HepG2 (cell line): ENCODE data around the gene RABL2A. TPM values are rescaled to one million over a fixed set of nuclear protein-coding genes. Genes with fewer than 3 reads are reported as not detected.
"Not testable (repeated sequence)": the region's sequence is repeated elsewhere in the genome, so short reads cannot be mapped to it uniquely, and the experiment has no call there.

Source experiments
- ATAC-seq: fragments of 200-7000 bp; cut with Tn5 transposase; 3 replicates; pipeline ENCODE4 v1.9.1; 2020; ENCODE audit warnings: mild to moderate bottlenecking, moderate library complexity
- BruUV-seq: library from RNA; stranded (reverse); fragments of 400-500 nt; replicated peaks from 2 replicates; lab custom pipeline; 2021; lab: Mats Ljungman, UMichigan
- CTCF ChIA-PET: fragments of 300-600 bp; formaldehyde crosslinking; extraction: SDS; loops from one replicate; lab custom pipeline; 2021; ENCODE audit warnings: low total read pairs, inconsistent platforms, low intra/inter-chr PET ratio; lab: Yijun Ruan, JAX
- POLR2A ChIA-PET: fragments of 350-600 bp; sonication (Branson Sonifier 250); formaldehyde crosslinking; loops from one replicate; lab custom pipeline; 2020; ENCODE audit warnings: antibody characterized with exemption, inconsistent platforms; lab: Yijun Ruan, JAX
- DNase-seq: peaks from one replicate; pipeline ENCODE4 v3.0.0-alpha.2; 2015; ENCODE audit warnings: low spot score
- FAIRE-seq: peaks from 3 replicates; lab custom pipeline; 2011; peaks lifted over from hg19 to GRCh38; lab: Jason Lieb, UNC
- H2AFZ ChIP-seq: one replicate; pipeline ENCODE4 v1.6.1; 2011; ENCODE audit warnings: low read length, inconsistent platforms
- H3K27ac ChIP-seq: fragments of 300-600 bp; 3 replicates; pipeline ENCODE4 v1.8.0; 2011; ENCODE audit warnings: mixed run types, mild to moderate bottlenecking, mixed read lengths, low read length, inconsistent platforms; ENCODE audit not compliant: insufficient read depth; ENCODE audit errors: extremely low read length
- H3K27me3 ChIP-seq, 2 experiments: fragments of 200-600 bp in 1 of 2; 2 replicates in 1 of 2; 3 replicates in 1 of 2; pipeline versions ENCODE4 v1.6.0 to v1.8.0; 2011; ENCODE audit warnings: low read length in 2 of 2, mild to moderate bottlenecking in 2 of 2, moderate library complexity in 2 of 2, inconsistent platforms in 1 of 2; ENCODE audit not compliant: insufficient read depth in 2 of 2, control insufficient read depth in 1 of 2
- H3K36me3 ChIP-seq, 2 experiments: fragments of 200-600 bp in 1 of 2; replicated peaks in 1 of 2; 2 replicates in 1 of 2; 3 replicates in 1 of 2; pipeline versions ENCODE4 v1.5.1 to v1.8.0; 2011; ENCODE audit warnings: low read length in 2 of 2, inconsistent platforms in 1 of 2; ENCODE audit not compliant: insufficient read depth in 2 of 2, control insufficient read depth in 1 of 2
- H3K4me1 ChIP-seq: 2 replicates; pipeline ENCODE4 v1.5.1; 2012; ENCODE audit warnings: low read length, inconsistent platforms; ENCODE audit not compliant: insufficient read depth
- H3K4me2 ChIP-seq: 2 replicates; pipeline ENCODE4 v1.6.0; 2011; ENCODE audit warnings: low read depth, low read length, inconsistent platforms
- H3K4me3 ChIP-seq, 3 experiments: fragments of 200-600 bp in 1 of 3; sonication (generic), shearing (Covaris generic) in 1 of 3; replicated peaks in 1 of 3; 2 replicates each; pipeline ENCODE4 v1.5.1; 2011 to 2016; ENCODE audit warnings: low read length in 3 of 3, inconsistent platforms in 2 of 3, low read depth in 2 of 3, mild to moderate bottlenecking in 2 of 3, control low read depth in 1 of 3, mixed read lengths in 1 of 3; ENCODE audit not compliant: insufficient read depth in 1 of 3
- H3K79me2 ChIP-seq: one replicate; pipeline ENCODE4 v1.6.1; 2011; ENCODE audit warnings: low read length, inconsistent platforms; ENCODE audit not compliant: insufficient read depth
- H3K9ac ChIP-seq: 2 replicates; pipeline ENCODE4 v1.6.0; 2011; ENCODE audit warnings: mild to moderate bottlenecking, low read depth, low read length, inconsistent platforms; ENCODE audit not compliant: insufficient read depth
- H3K9me3 ChIP-seq: 2 replicates; pipeline ENCODE4 v1.5.1; 2012; ENCODE audit warnings: mild to moderate bottlenecking, low read length
- H4K20me1 ChIP-seq: 2 replicates; pipeline ENCODE4 v1.6.0; 2011; ENCODE audit warnings: inconsistent platforms, mild to moderate bottlenecking, low read length, moderate library complexity; ENCODE audit not compliant: insufficient read depth
- WGBS: methylation state at CpG from one replicate; pipeline ENCODE4 v1.1.6; 2017; ENCODE audit warnings: low lambda C conversion rate; 5-methylcytosine and 5-hydroxymethylcytosine counted together
- in situ Hi-C: cut with HindIII; loops from 2 replicates; pipeline ENCODE4 v1.10.0; 2017; ENCODE audit warnings: low pct_unique_long_range_greater_than_20kb; ENCODE audit not compliant: extremely low pct_ligation_motif_present
- intact Hi-C: fragments of 100-400 bp; cut with micrococcal nuclease; formaldehyde crosslinking; loops from one replicate; pipeline ENCODE4 v1.10.0; 2022; ENCODE audit not compliant: unreplicated experiment
- polyA plus RNA-seq, 8 experiments: library from polyadenylated mRNA; depleted of rRNA in 3 of 8; stranded (reverse) in 7 of 8; unstranded in 1 of 8; fragments of >200 nt; fragmentation: Illumina TruSeq in 4 of 8; extraction: Trizol in 4 of 8; gene quantifications; 2 replicates each; pipeline versions ENCODE4 v1.2.1 to v1.2.3, GENCODE V29; 2011 to 2016; ENCODE audit warnings: low read depth in 4 of 8, missing spikeins in 1 of 8, mixed read lengths in 1 of 8; ENCODE audit not compliant: insufficient read depth in 1 of 8
- total RNA-seq, 5 experiments: library from RNA; depleted of rRNA; stranded (reverse); fragments of >200 nt; fragmentation: Illumina TruSeq; extraction: Trizol; gene quantifications; 2 replicates each; pipeline ENCODE4 v1.2.3, GENCODE V29; 2016; ENCODE audit warnings: low read depth in 1 of 5

Gene RABL2A
- total and polyA plus RNA-seq, 2 of the 13 experiments (the other 11 are each of a cell fraction or from before 2014, with no cell fraction given) = 9.6 to 13.4 TPM

- H3K9me3 ChIP-seq, POLR2A ChIA-PET, CTCF ChIA-PET, H3K4me2 ChIP-seq, H3K27me3 ChIP-seq, H2AFZ ChIP-seq, FAIRE-seq, H3K9ac ChIP-seq, in situ Hi-C loops, intact Hi-C loops, H3K4me3 ChIP-seq, DNase-seq, H3K79me2 ChIP-seq, H3K27ac ChIP-seq, BruUV-seq, H3K36me3 ChIP-seq, H3K4me1 ChIP-seq, H4K20me1 ChIP-seq: not testable (repeated sequence)
- WGBS = 89% methylated on average over 12 of the region's 12 CpGs
- peak; percentile 87 for ATAC-seq
These were observed 8.3 kb downstream of the RABL2A start for GRCh38 chr2:113635358-113635757.

GRCh38 chr2:113636226-113636625 lies 9.2 kb downstream of the RABL2A start:
- intact Hi-C loops, POLR2A ChIA-PET, H3K79me2 ChIP-seq, H3K27me3 ChIP-seq, DNase-seq, H3K4me2 ChIP-seq, ATAC-seq, H3K9me3 ChIP-seq, in situ Hi-C loops, BruUV-seq, FAIRE-seq, H3K4me1 ChIP-seq, H4K20me1 ChIP-seq, H3K27ac ChIP-seq, CTCF ChIA-PET, H3K9ac ChIP-seq, H2AFZ ChIP-seq, H3K36me3 ChIP-seq, H3K4me3 ChIP-seq: not testable (repeated sequence)
- WGBS = 93% methylated on average over 4 of the region's 4 CpGs

- 92% methylated on average over 1 of the region's 3 CpGs for WGBS
- FAIRE-seq, DNase-seq, H3K36me3 ChIP-seq, in situ Hi-C loops, H3K4me2 ChIP-seq, CTCF ChIA-PET, POLR2A ChIA-PET, intact Hi-C loops, ATAC-seq, H3K9me3 ChIP-seq, H2AFZ ChIP-seq, H3K4me1 ChIP-seq, H3K27ac ChIP-seq, BruUV-seq, H3K79me2 ChIP-seq, H3K4me3 ChIP-seq, H3K27me3 ChIP-seq, H4K20me1 ChIP-seq, H3K9ac ChIP-seq: not testable (repeated sequence)
These were observed 11.0 kb downstream of the RABL2A start for GRCh38 chr2:113638084-113638483.

GRCh38 chr2:113646217-113646616 lies 19.2 kb downstream of the RABL2A start:
- WGBS = 49% methylated on average over 2 of the region's 2 CpGs
- FAIRE-seq = peak; percentile 15
- in situ Hi-C loops = not testable (repeated sequence)

More at GRCh38 chr2:113646217-113646616, 19.2 kb downstream of the RABL2A start:
- BruUV-seq, POLR2A ChIA-PET, H3K4me3 ChIP-seq, H3K4me2 ChIP-seq, H2AFZ ChIP-seq, H3K79me2 ChIP-seq, ATAC-seq, H4K20me1 ChIP-seq, H3K27ac ChIP-seq, CTCF ChIA-PET, intact Hi-C loops, H3K4me1 ChIP-seq, H3K36me3 ChIP-seq, DNase-seq, H3K9ac ChIP-seq, H3K27me3 ChIP-seq, H3K9me3 ChIP-seq: not testable (repeated sequence)
